ENCODE data around the gene RHOH. TPM values are rescaled to one million over a fixed set of nuclear protein-coding genes. Genes with fewer than 3 reads are reported as not detected.

Gene RHOH
- total and polyA plus RNA-seq, 10 of the 15 experiments (the other 5 are each of a cell fraction or from before 2014, with no cell fraction given), result 46.5 to 120 (median 57.9) TPM

- TF ChIP-seq SMAD1 (IDR thresholded peaks at IDR 0.05; ENCODE audit: low read depth, partially characterized antibody), result peak; percentile 58
- no peak for TF ChIP-seq ZBED1 (IDR thresholded peaks at IDR 0.05; ENCODE audit: borderline replicate concordance)
- peak; percentile 72; the same call in 1 of the 2 replicates for TF ChIP-seq TAF1 (IDR thresholded peaks at IDR 0.05; ENCODE audit: borderline replicate concordance, low read depth, low read length)
- TF ChIP-seq PAX8 (IDR thresholded peaks at IDR 0.05), result peak; percentile 22; the same call in 1 of the 2 replicates
- TF ChIP-seq NR2C2 (IDR thresholded peaks at IDR 0.05; ENCODE audit: borderline replicate concordance, control insufficient read depth, insufficient read length, low read depth), result no peak
- no peak for TF ChIP-seq RFX5 (IDR thresholded peaks at IDR 0.05; ENCODE audit: low read depth, low read length)
- TF ChIP-seq EED (IDR thresholded peaks at IDR 0.05; ENCODE audit: low read depth), result peak; percentile 57; the same call in 1 of the 2 replicates
These were observed 2.1 kb upstream of the RHOH start (continued) for GRCh38 chr4:40194602-40195161.

DNA sequence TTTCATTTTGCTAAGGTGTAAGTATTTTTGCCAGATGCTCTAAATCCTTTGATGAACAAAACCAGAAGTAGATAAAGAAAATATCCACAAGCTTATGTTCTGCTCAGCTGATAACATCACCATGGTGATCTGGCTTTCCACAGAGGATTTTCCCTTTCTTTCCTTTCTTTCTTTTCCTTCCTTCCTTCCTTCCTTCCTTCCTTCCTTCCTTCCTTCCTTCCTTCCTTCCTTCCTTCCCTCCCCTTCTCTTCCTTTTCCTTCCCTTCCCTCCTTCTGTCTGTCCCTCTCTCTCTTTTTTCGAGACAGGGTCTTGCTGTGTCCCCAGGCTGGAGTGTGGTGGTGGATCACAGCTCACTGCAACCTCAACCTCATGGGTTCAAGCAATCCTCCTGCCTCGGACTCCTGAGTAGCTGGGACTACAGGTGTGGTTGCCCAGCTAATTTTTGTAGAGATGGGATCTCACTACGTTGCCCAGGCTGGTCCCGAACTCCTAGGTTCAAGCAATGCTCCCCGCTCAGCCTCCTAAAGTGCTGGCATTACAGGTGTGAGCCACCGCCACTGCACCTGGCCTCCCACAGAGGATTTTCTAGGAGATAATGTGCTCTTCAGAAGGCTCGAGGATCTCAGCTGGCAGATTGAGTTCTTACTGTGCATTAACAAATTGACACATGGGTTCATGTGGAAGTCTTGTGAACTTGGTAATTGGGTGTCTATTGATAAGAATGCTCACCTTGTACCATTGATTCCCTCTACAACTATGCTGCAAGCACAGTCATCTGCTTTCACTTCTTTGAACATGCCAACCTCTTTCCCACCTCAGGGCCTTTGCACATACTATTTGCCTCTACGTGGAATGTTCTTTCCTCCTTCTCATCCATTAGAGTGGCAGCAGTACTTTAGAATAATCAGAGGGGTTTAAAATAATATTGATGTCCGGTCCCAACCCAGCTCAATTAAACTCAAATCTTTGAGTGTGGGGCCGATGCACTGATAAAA is 1.4 kb upstream of the RHOH start:
- H4K20me1 ChIP-seq (ENCODE audit: control insufficient read depth, insufficient read depth), result no peaks in the 10 kb centered on the region
- peak overlapping the region; percentile 88 for H3K4me3 ChIP-seq
- H3K27me3 ChIP-seq (replicated peaks in 1 of 2; ENCODE audit: control insufficient read depth in 2 of 2, insufficient read depth in 2 of 2, low read length in 1 of 2), result no peaks in the 10 kb centered on the region
- in situ Hi-C loops (cut with MboI) (loop anchor here (25.0 kb wide), 1 partner anchor 1383 kb away; the partner anchor contains the start of gene TLR1), intact Hi-C loops (cut with micrococcal nuclease; ENCODE audit: unreplicated experiment) (loop anchor here (5.0 to 10.0 kb wide), 4 partner anchors 427 to 1151 kb away; no protein-coding TSS in a partner anchor)
- no peaks in the 10 kb centered on the region; the same call in 1 of the 2 replicates for H3K4me1 ChIP-seq (ENCODE audit: control insufficient read depth, insufficient read depth, low read length)
- ATAC-seq (no peak), DNase-seq (ENCODE audit: low read depth, low spot score) (no peak), FAIRE-seq (no peak)
- H3K36me3 ChIP-seq (ENCODE audit: control insufficient read depth in 2 of 2, insufficient read depth in 2 of 2, low read length in 1 of 2), result no peaks in the 10 kb centered on the region; a peak in 1 of 4 replicates
- BruUV-seq (replicated peaks), result no TSS peak
- WGBS (ENCODE audit: insufficient coverage, insufficient replicate concordance, low lambda C conversion rate, missing lambda C conversion rate), result 6% methylated on average over 10 of the region's 10 CpGs
- peak overlapping the region; percentile 91 for H3K4me2 ChIP-seq (ENCODE audit: control insufficient read depth, insufficient read depth)
- POLR2A ChIA-PET, result interaction anchor here (0.5 to 12.0 kb wide), 18 partner anchors 11 to 571 kb away, joined by 3 to 214 read pairs (median 6); partner anchors contain the start of gene N4BP2
- H2AFZ ChIP-seq (ENCODE audit: control insufficient read depth, low read depth, low read length), result no peak overlapping the region
- H3K9me3 ChIP-seq (replicated peaks; ENCODE audit: control insufficient read depth, insufficient read depth, low read length), result no peaks in the 10 kb centered on the region
- RAD21 ChIA-PET (ENCODE audit: unreplicated experiment), result interaction anchor here (0.9 to 18.0 kb wide), 14 partner anchors 8 to 139 kb away, joined by 3 to 356 read pairs (median 9); partner anchors contain the start of gene N4BP2
- H3K79me2 ChIP-seq (ENCODE audit: control insufficient read depth, insufficient read depth, low read length), result peaks cover 100% of the 10 kb centered on the region
- CTCF ChIA-PET, result interaction anchor here (0.6 to 4.8 kb wide), 10 partner anchors 10 to 155 kb away, joined by 3 to 34 read pairs (median 6); no protein-coding TSS in a partner anchor
- SMC1A ChIA-PET (ENCODE audit: uncharacterized antibody, unreplicated experiment), result interaction anchor here (0.8 to 20.3 kb wide), 18 partner anchors 9 to 137 kb away, joined by 3 to 374 read pairs (median 4); no protein-coding TSS in a partner anchor
- peak overlapping the region; percentile 99 for H3K9ac ChIP-seq (ENCODE audit: control insufficient read depth, insufficient read depth, low read length)
- peak overlapping the region; percentile 92 for H3K27ac ChIP-seq (ENCODE audit: control insufficient read depth, insufficient read depth)
- TF ChIP-seq HDAC2 (IDR thresholded peaks at IDR 0.05) (0 out of 2 replicates have a peak, but pooled peaks have one; percentile 36), STAT3 (IDR thresholded peaks at IDR 0.05; ENCODE audit: low read depth, low read length) (0 out of 2 replicates have a peak, but pooled peaks have one; percentile 26), TARDBP (IDR thresholded peaks at IDR 0.05; ENCODE audit: borderline replicate concordance) (no peak), CHD1 (IDR thresholded peaks at IDR 0.05; ENCODE audit: low read depth, low read length) (peak; percentile 69), POLR2AphosphoS2 (IDR thresholded peaks at IDR 0.05; ENCODE audit: low read depth, low read length) (no peak; the same call in 1 of the 2 replicates), BACH1 (IDR thresholded peaks at IDR 0.05; ENCODE audit: borderline replicate concordance) (peak; percentile 43; the same call in 1 of the 2 replicates), EP300 (IDR thresholded peaks at IDR 0.05; ENCODE audit: borderline replicate concordance in 1 of 2, control insufficient read depth in 1 of 2, low read depth in 2 of 2, low read length in 2 of 2) (peak in 1 of 2 experiments; percentile 54; a peak in 1 of 4 replicates), BCL11A (IDR thresholded peaks at IDR 0.05; ENCODE audit: low read depth, low read length) (no peak), TCF7 (IDR thresholded peaks at IDR 0.05; ENCODE audit: borderline replicate concordance) (no peak), MTA2 (IDR thresholded peaks at IDR 0.05; ENCODE audit: low read depth) (0 out of 2 replicates have a peak, but pooled peaks have one; percentile 54), POLR2A (IDR thresholded peaks at IDR 0.05; ENCODE audit: low read depth, low read length) (0 out of 2 replicates have a peak, but pooled peaks have one; percentile 34), HDGF (IDR thresholded peaks at IDR 0.05) (peak; percentile 78; the same call in 1 of the 2 replicates), SPI1 (IDR thresholded peaks at IDR 0.05; ENCODE audit: borderline replicate concordance, insufficient read depth, low read depth, low read length) (no peak)
- TF ChIP-seq, protein P1, sequence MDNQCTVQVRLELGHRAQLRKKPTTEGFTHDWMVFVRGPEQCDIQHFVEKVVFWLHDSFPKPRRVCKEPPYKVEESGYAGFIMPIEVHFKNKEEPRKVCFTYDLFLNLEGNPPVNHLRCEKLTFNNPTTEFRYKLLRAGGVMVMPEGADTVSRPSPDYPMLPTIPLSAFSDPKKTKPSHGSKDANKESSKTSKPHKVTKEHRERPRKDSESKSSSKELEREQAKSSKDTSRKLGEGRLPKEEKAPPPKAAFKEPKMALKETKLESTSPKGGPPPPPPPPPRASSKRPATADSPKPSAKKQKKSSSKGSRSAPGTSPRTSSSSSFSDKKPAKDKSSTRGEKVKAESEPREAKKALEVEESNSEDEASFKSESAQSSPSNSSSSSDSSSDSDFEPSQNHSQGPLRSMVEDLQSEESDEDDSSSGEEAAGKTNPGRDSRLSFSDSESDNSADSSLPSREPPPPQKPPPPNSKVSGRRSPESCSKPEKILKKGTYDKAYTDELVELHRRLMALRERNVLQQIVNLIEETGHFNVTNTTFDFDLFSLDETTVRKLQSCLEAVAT (IDR thresholded peaks at IDR 0.05), result peak; percentile 62

Measured in GM12878 (cell line).